GM23248 (cell line): ENCODE results near the gene CCN6. TPM values are rescaled to one million over a fixed set of nuclear protein-coding genes. Genes with fewer than 3 reads are reported as not detected.

Experiments
- DNase-seq: peaks from one replicate; pipeline ENCODE4 v3.0.0-alpha.2; 2015
- H2AFZ ChIP-seq: fragments of 200-600 bp; sonication (generic); 2 replicates; pipeline ENCODE4 v1.6.1; 2016; ENCODE audit warnings: antibody characterized with exemption
- H3F3A ChIP-seq: fragments of 200-600 bp; sonication (generic); 2 replicates; pipeline ENCODE4 v1.6.1; 2016; ENCODE audit warnings: mild to moderate bottlenecking, antibody characterized with exemption, mixed run types; ENCODE audit not compliant: insufficient read depth
- H3K27ac ChIP-seq: fragments of 200-600 bp; sonication (generic); 2 replicates; pipeline ENCODE4 v1.5.1; 2016; ENCODE audit warnings: mild to moderate bottlenecking
- H3K27me3 ChIP-seq: fragments of 200-600 bp; sonication (generic); replicated peaks from 2 replicates; pipeline ENCODE4 v1.6.1; 2016; ENCODE audit warnings: mild to moderate bottlenecking; ENCODE audit not compliant: insufficient read depth
- H3K36me3 ChIP-seq: fragments of 200-600 bp; sonication (generic); 2 replicates; pipeline ENCODE4 v1.6.1; 2016; ENCODE audit warnings: low read depth, mild to moderate bottlenecking
- H3K4me1 ChIP-seq: fragments of 200-600 bp; sonication (generic); 2 replicates; pipeline ENCODE4 v1.6.1; 2016; ENCODE audit warnings: mild to moderate bottlenecking; ENCODE audit not compliant: insufficient read depth
- H3K4me2 ChIP-seq: fragments of 200-600 bp; sonication (generic); one replicate; pipeline ENCODE4 v1.6.1; 2016; ENCODE audit warnings: mild to moderate bottlenecking; ENCODE audit not compliant: unreplicated experiment
- H3K4me3 ChIP-seq: fragments of 200-600 bp; sonication (generic); 2 replicates; pipeline ENCODE4 v1.5.1; 2016; ENCODE audit warnings: mild to moderate bottlenecking
- H3K79me2 ChIP-seq: fragments of 200-600 bp; sonication (generic); 2 replicates; pipeline ENCODE4 v1.6.1; 2016; ENCODE audit warnings: mild to moderate bottlenecking; ENCODE audit not compliant: insufficient read depth
- H3K9ac ChIP-seq: fragments of 200-600 bp; sonication (generic); 2 replicates; pipeline ENCODE4 v1.6.1; 2016; ENCODE audit warnings: mild to moderate bottlenecking
- H3K9me2 ChIP-seq: fragments of 200-600 bp; sonication (generic); 2 replicates; pipeline ENCODE4 v1.6.1; 2016; ENCODE audit warnings: mixed run types, mild to moderate bottlenecking, moderate library complexity; ENCODE audit not compliant: insufficient read depth
- H3K9me3 ChIP-seq: fragments of 200-600 bp; sonication (generic); one replicate; pipeline ENCODE4 v1.6.1; 2017; ENCODE audit warnings: low read depth
- H4K20me1 ChIP-seq: fragments of 200-600 bp; sonication (generic); 2 replicates; pipeline ENCODE4 v1.6.0; 2016; ENCODE audit not compliant: insufficient read depth
- EZH2 ChIP-seq: fragments of 200-600 bp; sonication (generic); IDR thresholded peaks from 2 replicates; pipeline ENCODE4 v1.6.1; 2018; ENCODE audit warnings: antibody characterized with exemption, mild to moderate bottlenecking; ENCODE audit not compliant: insufficient read depth, poor library complexity, severe bottlenecking
- EZH2phosphoT487 ChIP-seq: fragments of 200-600 bp; sonication (generic); IDR thresholded peaks from 2 replicates; pipeline ENCODE4 v1.6.1; 2018; ENCODE audit warnings: antibody characterized with exemption, moderate library complexity, mild to moderate bottlenecking, low read depth; ENCODE audit not compliant: insufficient read depth
- WGBS, 2 experiments: methylation state at CpG; one replicate each; pipeline ENCODE4 v1.1.6; 2015 to 2017; ENCODE audit warnings: low lambda C conversion rate in 2 of 2, low coverage in 1 of 2; ENCODE audit errors: missing lambda C conversion rate in 2 of 2; 5-methylcytosine and 5-hydroxymethylcytosine counted together
- in situ Hi-C: fragments of 300-500 bp; cut with MboI; formaldehyde crosslinking; loops from 2 replicates; pipeline ENCODE4 v1.15.0; 2020
- polyA plus RNA-seq: library from polyadenylated mRNA; unstranded; fragments of >200 nt; fragmentation: Nextera tagmentation; extraction: Ambion mirVana; gene quantifications from 2 replicates; pipeline ENCODE4 v1.2.1, GENCODE V29; 2016
- total RNA-seq: library from RNA; depleted of rRNA; stranded (reverse); fragments of >200 nt; shearing (Covaris generic); gene quantifications from 2 replicates; pipeline ENCODE4 v1.2.3, GENCODE V29; 2014

The CCN6 gene
- total and polyA plus RNA-seq, 2 experiments from 2014 or later: 0.48 TPM; not detected in 1

- Histone ChIP-seq H3K4me1 (no peaks in the 10 kb centered on the region; the same call in 1 of the 2 replicates), H3F3A (peaks cover 5% of the 10 kb centered on the region; the same call in 1 of the 2 replicates), H3K9me3 (no peaks in the 10 kb centered on the region), H3K27me3 (no peaks in the 10 kb centered on the region), H3K9ac (no peak overlapping the region), H4K20me1 (no peaks in the 10 kb centered on the region), H2AFZ (no peak overlapping the region), H3K9me2 (no peaks in the 10 kb centered on the region), H3K27ac (no peak overlapping the region), H3K36me3 (no peaks in the 10 kb centered on the region), H3K79me2 (no peaks in the 10 kb centered on the region), H3K4me3 (no peak overlapping the region), H3K4me2 (no peak overlapping the region)
- 93 to 94% methylated on average over 4 of the region's 4 CpGs for WGBS, 2 experiments
- TF ChIP-seq EZH2: no peak
- TF ChIP-seq EZH2phosphoT487: no peak
- DNase-seq: no peak
- in situ Hi-C loops: no loop called here
These were observed 29.4 kb upstream of the CCN6 start for GRCh38 chr6:112024464-112024863.

- 97 to 98% methylated on average over 4 of the region's 4 CpGs for WGBS, 2 experiments
- no peak overlapping the region for H3K4me3 ChIP-seq
- TF ChIP-seq EZH2 (no peak), EZH2phosphoT487 (no peak)
- no peak overlapping the region for H2AFZ ChIP-seq
- no peak overlapping the region for H3K9ac ChIP-seq
- H3K79me2 ChIP-seq: no peaks in the 10 kb centered on the region
- H3K9me3 ChIP-seq: no peaks in the 10 kb centered on the region
- H3K4me1 ChIP-seq: peaks cover 7% of the 10 kb centered on the region
- H3K27ac ChIP-seq: no peak overlapping the region
- H4K20me1 ChIP-seq: no peaks in the 10 kb centered on the region
- H3K27me3 ChIP-seq: no peaks in the 10 kb centered on the region; the same call in 1 of the 2 replicates
- no peak overlapping the region for H3K4me2 ChIP-seq
- peaks cover 5% of the 10 kb centered on the region; the same call in 1 of the 2 replicates for H3F3A ChIP-seq
- DNase-seq: no peak
- H3K36me3 ChIP-seq: no peaks in the 10 kb centered on the region
- in situ Hi-C loops: no loop called here
- H3K9me2 ChIP-seq: no peaks in the 10 kb centered on the region
These were observed 27.0 kb upstream of the CCN6 start for GRCh38 chr6:112026933-112027332.

- H3K36me3 ChIP-seq: no peaks in the 10 kb centered on the region
- no peaks in the 10 kb centered on the region for H4K20me1 ChIP-seq
- H3K4me1 ChIP-seq: peaks cover 7% of the 10 kb centered on the region
- peaks cover 5% of the 10 kb centered on the region; the same call in 1 of the 2 replicates for H3F3A ChIP-seq
- no peaks in the 10 kb centered on the region for H3K9me2 ChIP-seq
- 76 to 81% methylated on average over 3 of the region's 3 CpGs for WGBS, 2 experiments
- H3K4me2 ChIP-seq: no peak overlapping the region
- no peak overlapping the region for H3K9ac ChIP-seq
- TF ChIP-seq EZH2: no peak
- no peak for TF ChIP-seq EZH2phosphoT487
- H3K27ac ChIP-seq: no peak overlapping the region
- H3K9me3 ChIP-seq: no peaks in the 10 kb centered on the region
- no peaks in the 10 kb centered on the region for H3K79me2 ChIP-seq
- in situ Hi-C loops: no loop called here
- H2AFZ ChIP-seq: no peak overlapping the region
- H3K4me3 ChIP-seq: no peak overlapping the region
- no peak for DNase-seq
- H3K27me3 ChIP-seq: no peaks in the 10 kb centered on the region; the same call in 1 of the 2 replicates
These were observed 25.8 kb upstream of the CCN6 start for GRCh38 chr6:112027942-112028674.

- Histone ChIP-seq H2AFZ (no peak overlapping the region), H3K4me3 (no peak overlapping the region), H3K9me2 (no peaks in the 10 kb centered on the region), H3K9me3 (no peaks in the 10 kb centered on the region), H3K4me1 (peaks cover 7% of the 10 kb centered on the region), H3K4me2 (no peak overlapping the region), H3K27me3 (no peaks in the 10 kb centered on the region; the same call in 1 of the 2 replicates), H4K20me1 (no peaks in the 10 kb centered on the region), H3K79me2 (no peaks in the 10 kb centered on the region), H3F3A (peaks cover 5% of the 10 kb centered on the region; the same call in 1 of the 2 replicates), H3K9ac (no peak overlapping the region), H3K27ac (no peak overlapping the region), H3K36me3 (no peaks in the 10 kb centered on the region)
- peak; percentile 65 for DNase-seq
- in situ Hi-C loops: no loop called here
- TF ChIP-seq EZH2phosphoT487 (no peak), EZH2 (no peak)
- WGBS, 2 experiments: 85 to 86% methylated on average over 15 of the region's 15 CpGs
These were observed 24.7 kb upstream of the CCN6 start for GRCh38 chr6:112029045-112029822.
